H1 (cell line): ENCODE data around the gene MID2. TPM values are rescaled to one million over a fixed set of nuclear protein-coding genes. Genes with fewer than 3 reads are reported as not detected.

Source experiments
- CBX5 ChIP-seq: fragments of 300-800, 300-1000 bp; sonication (generic); IDR thresholded peaks from 2 replicates; pipeline ENCODE4 v1.7.1; 2016; ENCODE audit warnings: antibody characterized with exemption, low read length, low read depth
- CEBPB ChIP-seq: IDR thresholded peaks from 2 replicates; pipeline ENCODE4 v1.6.1; 2012; ENCODE audit warnings: low read depth, low read length
- CHD2 ChIP-seq: IDR thresholded peaks from 2 replicates; pipeline ENCODE4 v1.6.1; 2012; ENCODE audit warnings: low read length, improper control_type of control experiment
- CHD7 ChIP-seq: fragments of 300-600 bp; sonication (generic); IDR thresholded peaks from 2 replicates; pipeline ENCODE4 v1.7.1; 2012; ENCODE audit warnings: low read length, moderate library complexity, mild to moderate bottlenecking, inconsistent platforms; ENCODE audit not compliant: insufficient replicate concordance
- JUND ChIP-seq: IDR thresholded peaks from 2 replicates; pipeline ENCODE4 v1.6.1; 2011; ENCODE audit warnings: mild to moderate bottlenecking, improper control_type of control experiment, low read length
- MAFK ChIP-seq: IDR thresholded peaks from 2 replicates; pipeline ENCODE4 v1.6.1; 2012; ENCODE audit warnings: low read depth, mild to moderate bottlenecking, improper control_type of control experiment, low read length
- RFX5 ChIP-seq: IDR thresholded peaks from 2 replicates; pipeline ENCODE4 v1.6.1; 2011; ENCODE audit warnings: low read depth, low read length, improper control_type of control experiment, borderline replicate concordance
- RXRA ChIP-seq: IDR thresholded peaks from 2 replicates; pipeline ENCODE4 v1.6.1; 2011; ENCODE audit warnings: low read depth, mild to moderate bottlenecking, low read length, moderate library complexity; ENCODE audit not compliant: insufficient read depth
- SIN3A ChIP-seq, 2 experiments: IDR thresholded peaks in 1 of 2; conservative IDR thresholded peaks in 1 of 2; 2 replicates each; pipeline ENCODE4 v1.6.1; 2011 to 2012; ENCODE audit warnings: low read length in 2 of 2, improper control_type of control experiment in 1 of 2, low read depth in 1 of 2, mild to moderate bottlenecking in 1 of 2
- SP4 ChIP-seq: IDR thresholded peaks from 2 replicates; pipeline ENCODE4 v1.6.1; 2012; ENCODE audit warnings: low read length, inconsistent platforms
- TCF12 ChIP-seq: IDR thresholded peaks from 2 replicates; pipeline ENCODE4 v1.6.1; 2011; ENCODE audit warnings: low read depth, mild to moderate bottlenecking, low read length
- ZNF274 ChIP-seq: IDR thresholded peaks from 2 replicates; pipeline ENCODE4 v1.7.0; 2012; ENCODE audit warnings: low read length, borderline replicate concordance; ENCODE audit errors: extremely low read depth
- polyA plus RNA-seq, 7 experiments: library from polyadenylated mRNA; depleted of rRNA in 3 of 7; stranded (reverse) in 5 of 7; unstranded in 2 of 7; fragments of >200 nt in 5 of 7; fragments of 200-250 nt in 2 of 7; gene quantifications; 1 replicate in 5 of 7; 2 replicates in 1 of 7; 4 replicates in 1 of 7; pipeline versions ENCODE4 v1.2.1 to v1.2.3, GENCODE V29; 2011 to 2013; ENCODE audit warnings: missing spikeins in 2 of 7, mixed read lengths in 2 of 7
- total RNA-seq: library from RNA; stranded (reverse); fragmentation: NEBNext Ultra II Directional; extraction: Animal tissue kit (Norgen Biotek cat#: 25700); gene quantifications from 2 replicates; pipeline ENCODE4 v1.2.1, GENCODE V29; 2021
- TF ChIP-seq, protein P1 (sequence below): IDR thresholded peaks from 2 replicates; pipeline ENCODE4 v1.6.1; 2012; ENCODE audit warnings: inconsistent platforms

Gene MID2
- total and polyA plus RNA-seq, 2 of the 8 experiments (the other 6 are each of a cell fraction or from before 2014, with no cell fraction given): 0.98 to 1.7 TPM

- TF ChIP-seq CHD7: no peak
- TF ChIP-seq RFX5: no peak
- no peak for TF ChIP-seq JUND
- no peak for TF ChIP-seq ZNF274
- TF ChIP-seq RXRA: no peak
- TF ChIP-seq, protein P1, sequence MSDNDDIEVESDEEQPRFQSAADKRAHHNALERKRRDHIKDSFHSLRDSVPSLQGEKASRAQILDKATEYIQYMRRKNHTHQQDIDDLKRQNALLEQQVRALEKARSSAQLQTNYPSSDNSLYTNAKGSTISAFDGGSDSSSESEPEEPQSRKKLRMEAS: no peak
- TF ChIP-seq SP4: no peak
- no peak for TF ChIP-seq CHD2
- no peak for TF ChIP-seq SIN3A (conservative IDR thresholded peaks at IDR 0.05 in 1 of 2, IDR thresholded peaks at IDR 0.05 in 1 of 2; ENCODE audit: low read depth in 1 of 2, low read length in 2 of 2)
- no peak for TF ChIP-seq MAFK
- TF ChIP-seq TCF12: no peak
- TF ChIP-seq CBX5: no peak
- TF ChIP-seq CEBPB: no peak
These were observed 32.2 kb downstream of the MID2 start (continued) for GRCh38 chrX:107857837-107858236.
